Neural crest cell (in vitro differentiated cells): ENCODE data around the gene MEPCE. TPM values are rescaled to one million over a fixed set of nuclear protein-coding genes. Genes with fewer than 3 reads are reported as not detected.
A peak's percentile ranks its signal among the peaks of the same experiment; 100 is the strongest.

Experiments
- DNase-seq: peaks from one replicate; pipeline ENCODE4 v3.0.0; 2021; ENCODE audit warnings: low read depth, mixed read lengths, low spot score
- H3K27ac Mint-ChIP-seq: one replicate; pipeline ENCODE4 v1.8.0; 2021; ENCODE audit warnings: mild to moderate bottlenecking, mixed read lengths; ENCODE audit not compliant: unreplicated experiment
- H3K27me3 Mint-ChIP-seq: 2 replicates; pipeline ENCODE4 v1.8.0; 2021; ENCODE audit warnings: low read depth, mild to moderate bottlenecking, mixed read lengths
- H3K36me3 Mint-ChIP-seq: 2 replicates; pipeline ENCODE4 v1.8.0; 2021; ENCODE audit warnings: low read depth, mild to moderate bottlenecking, mixed read lengths
- H3K4me1 Mint-ChIP-seq: 2 replicates; pipeline ENCODE4 v1.8.0; 2021; ENCODE audit warnings: mixed read lengths
- H3K4me3 Mint-ChIP-seq: one replicate; pipeline ENCODE4 v1.8.0; 2021; ENCODE audit warnings: mild to moderate bottlenecking, mixed read lengths
- H3K9me3 Mint-ChIP-seq: 2 replicates; pipeline ENCODE4 v1.8.0; 2021; ENCODE audit warnings: mixed read lengths
- CTCF ChIP-seq: fragments of 200-600 bp; sonication (generic); conservative IDR thresholded peaks from 2 replicates; pipeline ENCODE4 v1.5.0; 2021; ENCODE audit warnings: antibody characterized with exemption, mild to moderate bottlenecking
- total RNA-seq: library from RNA; stranded (reverse); gene quantifications from 2 replicates; pipeline ENCODE4 v1.2.1, GENCODE V29; 2021

MEPCE gene
- total RNA-seq, 1 donor from 2014 or later, result 49.8 TPM

- H3K4me1 Mint-ChIP-seq, result peaks cover 35% of the 10 kb centered on the region
- H3K9me3 Mint-ChIP-seq, result no peaks in the 10 kb centered on the region
- H3K4me3 Mint-ChIP-seq, result peak overlapping the region; percentile 90
- no peak overlapping the region for H3K27ac Mint-ChIP-seq
- DNase-seq, result peak; percentile 87
- no peaks in the 10 kb centered on the region for H3K36me3 Mint-ChIP-seq
- TF ChIP-seq CTCF, result peak; percentile 97
- no peaks in the 10 kb centered on the region for H3K27me3 Mint-ChIP-seq
These were observed 53.6 kb downstream of the MEPCE start for GRCh38 chr7:100483090-100483721.

Other genes starting within 250 kb of the MEPCE start
- gene PVRIG, start 209.9 kb upstream of the MEPCE start, total RNA-seq, result not detected in 2 replicates
- not detected in 2 replicates for gene SPDYE3, start 122.1 kb upstream of the MEPCE start, total RNA-seq
- 36.5 and 36.6 TPM in 2 replicates for gene PILRB, start 71.7 kb upstream of the MEPCE start, total RNA-seq
- 2.6 and 2.7 TPM in 2 replicates for gene PILRA, start 56.3 kb upstream of the MEPCE start, total RNA-seq
- gene ZCWPW1, start 1.1 kb upstream of the MEPCE start, total RNA-seq, result 1.8 and 2.0 TPM in 2 replicates
- 39.5 and 42.1 TPM in 2 replicates for gene PPP1R35, start 6.7 kb downstream of the MEPCE start, total RNA-seq
- gene SPACDR, start 34.4 kb downstream of the MEPCE start, total RNA-seq, result 1.0 and 1.4 TPM in 2 replicates
- gene TSC22D4, start 49.4 kb downstream of the MEPCE start, total RNA-seq, result 28.8 and 32.8 TPM in 2 replicates
- gene NYAP1, start 54.1 kb downstream of the MEPCE start, total RNA-seq, result 4.8 and 5.2 TPM in 2 replicates
- gene AGFG2, start 109.4 kb downstream of the MEPCE start, total RNA-seq, result 11.6 and 13.3 TPM in 2 replicates
- 3.4 and 4.6 TPM in 2 replicates for gene SAP25, start 144.1 kb downstream of the MEPCE start, total RNA-seq
- 44.2 and 46.6 TPM in 2 replicates for gene LRCH4, start 156.3 kb downstream of the MEPCE start, total RNA-seq
- 0.50 and 0.61 TPM in 2 replicates for gene FBXO24, start 156.5 kb downstream of the MEPCE start, total RNA-seq
- gene PCOLCE, start 172.5 kb downstream of the MEPCE start, total RNA-seq, result 13.7 and 16.7 TPM in 2 replicates
- 24.3 and 27.9 TPM in 2 replicates for gene MOSPD3, start 182.7 kb downstream of the MEPCE start, total RNA-seq
- 1.7 and 2.4 TPM in 2 replicates for gene TFR2, start 211.7 kb downstream of the MEPCE start, total RNA-seq
- 2.4 and 3.1 TPM in 2 replicates for gene ACTL6B, start 226.6 kb downstream of the MEPCE start, total RNA-seq
- gene GNB2, start 243.9 kb downstream of the MEPCE start, total RNA-seq, result 215 and 229 TPM in 2 replicates